ENCODE measurements around the gene CEP41. TPM values are rescaled to one million over a fixed set of nuclear protein-coding genes. Genes with fewer than 3 reads are reported as not detected.

Gene CEP41
- total RNA-seq, 1 donor from 2014 or later, result 10.0 TPM

GRCh38 chr7:130409712-130410072 is 31.1 kb downstream of the CEP41 start:
- H3K27ac ChIP-seq, result no peak overlapping the region
- intact Hi-C loops (cut with DNase I), result no loop called here
- DNase-seq (no peak), ATAC-seq (no peak)
- no peaks in the 10 kb centered on the region for H3K36me3 ChIP-seq
- TF ChIP-seq, protein P1, sequence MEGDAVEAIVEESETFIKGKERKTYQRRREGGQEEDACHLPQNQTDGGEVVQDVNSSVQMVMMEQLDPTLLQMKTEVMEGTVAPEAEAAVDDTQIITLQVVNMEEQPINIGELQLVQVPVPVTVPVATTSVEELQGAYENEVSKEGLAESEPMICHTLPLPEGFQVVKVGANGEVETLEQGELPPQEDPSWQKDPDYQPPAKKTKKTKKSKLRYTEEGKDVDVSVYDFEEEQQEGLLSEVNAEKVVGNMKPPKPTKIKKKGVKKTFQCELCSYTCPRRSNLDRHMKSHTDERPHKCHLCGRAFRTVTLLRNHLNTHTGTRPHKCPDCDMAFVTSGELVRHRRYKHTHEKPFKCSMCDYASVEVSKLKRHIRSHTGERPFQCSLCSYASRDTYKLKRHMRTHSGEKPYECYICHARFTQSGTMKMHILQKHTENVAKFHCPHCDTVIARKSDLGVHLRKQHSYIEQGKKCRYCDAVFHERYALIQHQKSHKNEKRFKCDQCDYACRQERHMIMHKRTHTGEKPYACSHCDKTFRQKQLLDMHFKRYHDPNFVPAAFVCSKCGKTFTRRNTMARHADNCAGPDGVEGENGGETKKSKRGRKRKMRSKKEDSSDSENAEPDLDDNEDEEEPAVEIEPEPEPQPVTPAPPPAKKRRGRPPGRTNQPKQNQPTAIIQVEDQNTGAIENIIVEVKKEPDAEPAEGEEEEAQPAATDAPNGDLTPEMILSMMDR (IDR thresholded peaks at IDR 0.05), result no peak
- no peaks in the 10 kb centered on the region for H3K9me3 ChIP-seq
- H3K4me3 ChIP-seq, result no peak overlapping the region
- no peaks in the 10 kb centered on the region for H3K27me3 ChIP-seq (ENCODE audit: low read depth)
- peaks cover 8% of the 10 kb centered on the region for H3K4me1 ChIP-seq

DNA sequence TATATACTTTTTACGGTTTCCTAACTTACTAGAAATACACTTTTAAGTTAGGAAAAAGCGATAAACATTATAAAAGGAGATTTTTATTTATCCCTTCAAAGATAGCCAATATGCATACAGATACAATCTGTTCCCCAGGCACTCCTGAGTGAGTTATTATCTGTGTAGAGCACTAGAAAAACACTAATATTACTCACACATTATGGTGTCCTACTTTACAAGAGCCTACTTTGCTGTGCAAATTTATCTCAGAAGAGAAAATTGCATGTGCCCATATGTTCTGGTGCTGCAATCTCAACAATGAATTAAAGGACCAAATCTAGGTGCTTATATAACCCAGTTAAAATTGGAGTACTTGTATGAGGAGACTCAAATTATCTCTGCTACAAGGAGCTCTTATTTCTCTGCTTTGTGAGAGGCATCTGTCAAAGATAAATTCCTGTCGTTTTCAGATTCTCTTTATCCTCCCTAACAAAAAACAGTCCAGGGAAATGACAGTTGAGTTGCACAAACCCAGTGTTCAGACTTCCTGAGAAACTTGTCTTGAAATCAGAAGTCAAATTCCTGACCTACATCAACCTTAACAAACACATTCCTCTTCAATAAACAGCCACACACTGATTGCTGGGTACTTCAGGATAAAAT is 31.6 kb downstream of the CEP41 start:
- ATAC-seq, result no peak
- intact Hi-C loops (cut with DNase I), result no loop called here
- DNase-seq, result no peak
- no peak overlapping the region for H3K4me3 ChIP-seq
- peaks cover 2% of the 10 kb centered on the region for H3K36me3 ChIP-seq
- H3K27ac ChIP-seq, result no peak overlapping the region
- no peaks in the 10 kb centered on the region for H3K27me3 ChIP-seq (ENCODE audit: low read depth)
- no peaks in the 10 kb centered on the region for H3K9me3 ChIP-seq
- peaks cover 8% of the 10 kb centered on the region for H3K4me1 ChIP-seq
- TF ChIP-seq, protein P1 (IDR thresholded peaks at IDR 0.05), result no peak

DNA sequence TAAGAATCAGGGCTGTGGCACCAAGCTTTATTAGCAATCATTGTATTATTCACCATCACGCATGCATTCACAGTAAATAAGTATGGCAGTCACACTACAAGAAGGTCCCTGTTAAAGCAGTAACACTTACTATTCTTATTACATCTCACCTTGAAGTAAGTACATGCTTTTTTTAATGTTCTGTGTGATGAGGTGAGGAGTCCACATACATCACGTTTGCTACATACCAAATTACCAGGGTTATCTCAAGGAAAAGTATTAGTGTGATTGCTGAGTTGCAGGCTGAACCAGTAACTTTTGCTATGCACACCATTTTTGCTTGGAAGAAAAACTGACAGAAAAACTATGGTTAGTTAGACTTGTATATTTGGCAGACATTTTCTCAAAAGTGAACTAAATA is 35.8 kb downstream of the CEP41 start:
- DNase-seq (no peak), ATAC-seq (no peak)
- no peak overlapping the region for H3K4me3 ChIP-seq
- peaks cover 16% of the 10 kb centered on the region for H3K4me1 ChIP-seq
- TF ChIP-seq, protein P1 (IDR thresholded peaks at IDR 0.05), result no peak
- peaks cover 9% of the 10 kb centered on the region for H3K36me3 ChIP-seq
- H3K27ac ChIP-seq, result no peak overlapping the region
- H3K27me3 ChIP-seq (ENCODE audit: low read depth), result no peaks in the 10 kb centered on the region
- intact Hi-C loops (cut with DNase I), result no loop called here
- H3K9me3 ChIP-seq, result no peaks in the 10 kb centered on the region

DNA sequence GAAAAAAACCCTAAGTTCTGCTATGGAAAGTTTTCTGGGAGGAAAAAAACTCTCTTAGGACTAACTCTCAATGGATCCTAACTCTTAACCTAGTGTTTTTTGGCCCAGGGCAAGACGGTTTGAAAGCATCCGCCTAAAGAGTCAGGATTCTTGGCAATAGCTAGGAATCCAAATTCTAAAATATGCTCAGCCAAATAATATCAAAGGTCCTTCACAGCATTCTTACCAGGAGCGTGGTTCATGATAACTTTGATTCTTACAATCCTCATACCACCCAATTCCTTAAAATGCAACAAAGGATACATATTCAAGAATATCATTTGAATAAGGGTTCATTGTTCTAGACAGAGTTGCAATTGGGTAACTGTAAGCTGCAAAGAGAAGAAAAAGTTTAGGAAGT is 39.2 kb downstream of the CEP41 start:
- TF ChIP-seq, protein P1 (IDR thresholded peaks at IDR 0.05), result no peak
- intact Hi-C loops (cut with DNase I), result no loop called here
- DNase-seq (no peak), ATAC-seq (no peak)
- H3K27ac ChIP-seq, result no peak overlapping the region
- no peaks in the 10 kb centered on the region for H3K9me3 ChIP-seq
- H3K36me3 ChIP-seq, result peaks cover 9% of the 10 kb centered on the region
- H3K27me3 ChIP-seq (ENCODE audit: low read depth), result no peaks in the 10 kb centered on the region
- no peak overlapping the region for H3K4me3 ChIP-seq
- peaks cover 17% of the 10 kb centered on the region for H3K4me1 ChIP-seq

DNA sequence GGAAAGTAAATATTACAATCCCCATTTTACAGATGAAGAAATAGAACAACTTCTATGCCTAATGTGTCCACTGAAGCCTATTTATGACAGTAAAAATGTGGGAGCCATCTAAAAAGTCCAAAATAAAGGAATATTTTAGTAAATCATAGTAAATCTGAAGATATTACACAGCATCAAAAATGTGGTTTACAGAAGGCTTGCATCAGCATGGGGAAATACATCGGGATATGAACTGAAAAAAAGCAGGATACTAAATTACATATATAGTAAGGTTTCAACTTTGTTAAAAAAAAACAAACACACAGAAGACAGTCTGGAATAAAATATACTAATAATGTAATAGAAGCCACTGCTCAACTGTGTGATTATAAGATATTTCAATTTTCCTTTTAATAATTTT is 39.7 kb downstream of the CEP41 start:
- TF ChIP-seq, protein P1 (IDR thresholded peaks at IDR 0.05), result no peak
- Histone ChIP-seq H3K4me3 (no peak overlapping the region), H3K36me3 (peaks cover 9% of the 10 kb centered on the region), H3K27ac (peak overlapping the region; percentile 43), H3K27me3 (ENCODE audit: low read depth) (no peaks in the 10 kb centered on the region), H3K4me1 (peaks cover 17% of the 10 kb centered on the region), H3K9me3 (no peaks in the 10 kb centered on the region)
- DNase-seq, result no peak
- ATAC-seq, result no peak
- intact Hi-C loops (cut with DNase I), result no loop called here

Measured in lower lobe of right lung (tissue), 2 donors.